Large intestine (tissue), 3 donors: ENCODE data around the gene L2HGDH. TPM values are rescaled to one million over a fixed set of nuclear protein-coding genes. Genes with fewer than 3 reads are reported as not detected.
A peak's percentile ranks its signal among the peaks of the same experiment; 100 is the strongest.

Experiments used
- DNase-seq, 2 donors: peaks; one replicate each; pipeline versions ENCODE4 v3.0.0 to v3.0.0-alpha.2; 2013
- H3K27ac ChIP-seq: one replicate; pipeline ENCODE4 v1.5.1; 2013; ENCODE audit warnings: low read length
- H3K27me3 ChIP-seq: 2 replicates; pipeline ENCODE4 v1.6.1; 2013; ENCODE audit warnings: low read length; ENCODE audit not compliant: control insufficient read depth, insufficient read depth
- H3K36me3 ChIP-seq: 2 replicates; pipeline ENCODE4 v1.6.1; 2013; ENCODE audit warnings: low read length; ENCODE audit not compliant: control insufficient read depth, insufficient read depth
- H3K4me1 ChIP-seq: one replicate; pipeline ENCODE4 v1.6.1; 2013; ENCODE audit warnings: low read length; ENCODE audit not compliant: control insufficient read depth, insufficient read depth
- H3K4me3 ChIP-seq: one replicate; pipeline ENCODE4 v1.5.1; 2013; ENCODE audit warnings: low read length
- H3K9me3 ChIP-seq: one replicate; pipeline ENCODE4 v1.6.1; 2013; ENCODE audit warnings: mild to moderate bottlenecking, low read depth, low read length, moderate library complexity; ENCODE audit not compliant: control insufficient read depth
- WGBS: methylation state at CpG from one replicate; pipeline ENCODE4 v1.1.5; 2013; ENCODE audit warnings: low lambda C conversion rate; ENCODE audit not compliant: insufficient coverage; 5-methylcytosine and 5-hydroxymethylcytosine counted together
- polyA plus RNA-seq: library from polyadenylated mRNA; unstranded; fragments of 120-200 nt; gene quantifications from one replicate; pipeline ENCODE4 v1.2.1, GENCODE V29; 2013

Gene L2HGDH
- polyA plus RNA-seq, 1 donor = 8.6 TPM

DNA sequence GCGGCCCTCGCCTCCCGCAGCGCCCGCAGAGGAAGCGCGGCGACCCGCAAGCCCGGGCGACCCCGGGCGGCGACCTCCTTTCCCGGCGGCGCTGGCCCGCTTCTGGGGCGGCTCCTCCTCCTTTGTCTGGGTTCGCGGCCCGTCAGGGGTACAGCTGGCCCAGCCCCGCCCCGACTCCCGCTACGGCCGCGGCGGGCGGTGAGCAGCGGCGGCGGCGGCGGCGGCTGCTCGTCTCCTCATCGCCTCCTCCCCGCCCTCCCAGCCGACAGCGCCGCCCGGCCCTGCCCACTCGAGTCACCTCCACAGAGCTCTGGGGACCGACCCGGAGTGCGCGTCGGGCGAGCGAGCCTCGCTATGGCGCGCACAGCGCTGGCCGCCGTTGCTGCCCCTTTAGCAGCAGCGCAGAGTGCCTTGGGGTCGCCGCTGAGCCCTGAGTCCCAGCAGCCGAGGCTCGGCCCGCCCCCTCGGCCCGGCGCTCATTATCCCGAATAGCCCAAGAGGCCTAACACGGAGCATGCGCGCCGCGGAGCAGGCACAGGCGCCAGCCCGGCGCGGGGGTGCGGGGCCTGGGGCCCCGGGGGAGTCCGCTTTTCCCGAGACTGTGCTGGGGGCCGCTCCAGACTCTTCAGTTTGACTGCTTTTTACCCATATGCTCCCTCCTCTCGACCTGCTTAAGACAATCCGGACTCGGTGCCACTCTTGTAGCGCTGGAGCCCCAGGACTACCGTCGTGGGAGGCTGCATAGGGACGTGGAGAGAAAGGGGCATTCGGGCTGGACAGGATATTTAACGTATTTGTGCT, 80.4 kb downstream of the L2HGDH start, which contains the start of gene SOS2:
Gene SOS2, minus strand, starts transcription at position 104 of the 801 bp plus-strand sequence. CDS start 295 bp downstream, outside the sequence.
- no CpG with 5 or more reads among the region's 90 CpGs for WGBS
- H3K4me1 ChIP-seq = peaks cover 5% of the 10 kb centered on the region

DNA sequence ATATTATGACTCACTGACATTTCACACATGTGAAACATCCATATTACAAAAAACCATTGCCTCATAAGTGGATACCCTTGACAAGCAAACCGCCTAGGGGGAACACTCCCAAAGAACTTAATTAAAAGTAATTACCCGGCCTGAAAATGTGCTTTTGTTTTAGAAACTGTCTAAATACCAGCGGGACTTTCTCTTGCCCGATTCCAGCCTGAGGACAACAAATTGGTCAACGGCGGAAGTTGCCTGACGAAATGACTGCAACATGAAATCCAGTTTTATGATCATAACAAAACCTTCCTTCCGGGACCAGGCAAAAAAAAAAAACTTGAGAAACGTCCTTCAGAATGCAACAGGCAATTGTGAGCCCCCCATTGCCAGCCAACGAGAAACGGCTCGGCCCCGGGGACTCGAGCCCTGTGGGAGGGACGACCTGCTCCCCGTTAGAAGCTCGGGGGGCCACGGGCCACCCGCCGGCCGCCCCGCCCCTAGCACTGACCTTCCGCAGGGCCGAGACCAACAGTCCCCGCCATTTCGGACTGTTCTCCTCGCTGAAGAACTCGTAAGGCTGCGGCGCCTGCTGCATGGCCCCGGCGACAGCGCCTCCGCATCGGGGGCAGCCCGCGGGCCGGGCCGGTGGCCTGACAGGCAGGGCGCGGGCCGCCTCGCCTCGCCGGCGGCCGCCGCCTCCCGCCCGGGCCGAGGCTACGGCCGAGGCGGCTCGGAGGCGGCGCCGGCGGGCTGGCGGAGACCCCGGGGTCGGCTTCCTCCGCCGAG, 81.1 kb downstream of the L2HGDH start:
- WGBS = 0% methylated on average over 2 of the region's 64 CpGs
- peak overlapping the region; percentile 89 for H3K4me3 ChIP-seq
- H3K4me1 ChIP-seq = peaks cover 8% of the 10 kb centered on the region
- no peaks in the 10 kb centered on the region for H3K27me3 ChIP-seq
- DNase-seq = peak; percentile 47 to 82
- no peaks in the 10 kb centered on the region for H3K36me3 ChIP-seq
- H3K9me3 ChIP-seq = no peaks in the 10 kb centered on the region
- peak overlapping the region; percentile 97 for H3K27ac ChIP-seq

More for the DNA sequence above, 80.4 kb downstream of the L2HGDH start, which contains the start of gene SOS2:
- H3K27me3 ChIP-seq = no peaks in the 10 kb centered on the region
- DNase-seq = peak; percentile 82 to 95
- peak within 1 kb of the TSS; percentile 89 for H3K4me3 ChIP-seq
- no peaks in the 10 kb centered on the region for H3K9me3 ChIP-seq
- peak within 1 kb of the TSS; percentile 97 for H3K27ac ChIP-seq
- H3K36me3 ChIP-seq = no peaks in the 10 kb centered on the region

DNA sequence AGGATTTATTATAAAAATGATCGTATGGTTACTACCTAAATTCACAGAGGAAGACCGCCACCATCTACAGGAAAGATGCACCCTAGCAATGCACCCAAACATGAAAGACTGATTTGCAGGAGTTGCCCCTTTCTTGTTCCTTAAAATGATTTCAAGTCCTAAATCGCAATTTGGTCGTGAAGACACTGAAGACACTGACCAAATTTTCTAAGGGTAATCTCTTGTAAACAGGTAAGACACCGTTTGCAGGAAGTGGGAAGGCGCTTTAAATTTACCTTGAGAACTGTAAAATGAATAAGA, 81.7 kb downstream of the L2HGDH start:
- H3K27ac ChIP-seq = peak overlapping the region; percentile 97
- H3K27me3 ChIP-seq = no peaks in the 10 kb centered on the region
- WGBS = 0% methylated on average over 2 of the region's 6 CpGs
- no peaks in the 10 kb centered on the region for H3K36me3 ChIP-seq
- H3K4me3 ChIP-seq = peak overlapping the region; percentile 89
- no peak for DNase-seq
- H3K4me1 ChIP-seq = peaks cover 8% of the 10 kb centered on the region
- H3K9me3 ChIP-seq = no peaks in the 10 kb centered on the region

DNA sequence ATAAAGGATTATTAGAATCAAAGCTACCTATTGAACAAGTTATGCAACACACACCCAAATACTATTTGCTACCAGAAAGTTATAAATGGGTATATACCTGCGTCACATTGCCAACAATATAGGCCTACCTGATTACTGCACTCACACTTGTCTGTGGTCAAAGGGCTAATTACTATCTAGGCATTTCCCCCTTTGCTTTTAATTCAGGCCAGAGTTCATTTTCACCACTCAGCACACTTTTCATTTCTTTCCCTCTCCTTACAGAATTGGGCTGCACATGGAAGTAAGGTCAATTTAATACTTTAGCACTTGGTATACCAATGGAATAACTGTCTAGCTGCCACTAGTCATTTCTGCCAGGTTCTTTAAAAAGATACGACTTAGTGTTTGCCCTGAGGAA, 82.3 kb downstream of the L2HGDH start:
- Histone ChIP-seq H3K4me3 (peak overlapping the region; percentile 89), H3K4me1 (peaks cover 8% of the 10 kb centered on the region), H3K36me3 (no peaks in the 10 kb centered on the region), H3K9me3 (no peaks in the 10 kb centered on the region), H3K27me3 (no peaks in the 10 kb centered on the region), H3K27ac (peak overlapping the region; percentile 97)
- 0% methylated on average over 1 of the region's 2 CpGs for WGBS
- peak in 1 of 2 donors; percentile 55 for DNase-seq

DNA sequence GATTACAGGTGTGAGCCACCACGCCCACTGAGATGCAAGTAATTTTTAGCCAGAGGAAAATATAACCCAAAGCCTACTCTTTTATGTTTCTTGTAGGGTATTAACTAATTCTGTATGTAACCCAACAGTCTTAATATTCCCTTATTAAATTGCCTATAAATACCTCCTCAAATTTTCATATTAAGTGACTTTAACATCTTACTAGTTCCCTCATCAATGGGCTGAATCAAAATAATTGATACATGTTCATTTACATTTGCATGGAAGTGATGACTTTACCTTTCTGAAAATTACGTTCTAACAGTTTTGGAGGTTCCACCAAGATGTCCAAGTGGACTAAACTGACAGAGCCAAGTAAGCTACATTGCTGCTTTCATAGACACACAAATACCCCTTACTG, 83.7 kb downstream of the L2HGDH start:
- no peaks in the 10 kb centered on the region for H3K36me3 ChIP-seq
- peaks cover 8% of the 10 kb centered on the region for H3K4me1 ChIP-seq
- H3K9me3 ChIP-seq = no peaks in the 10 kb centered on the region
- no peak for DNase-seq
- H3K4me3 ChIP-seq = no peak overlapping the region
- H3K27ac ChIP-seq = no peak overlapping the region
- no peaks in the 10 kb centered on the region for H3K27me3 ChIP-seq
- no CpG with 5 or more reads among the region's 2 CpGs for WGBS

DNA sequence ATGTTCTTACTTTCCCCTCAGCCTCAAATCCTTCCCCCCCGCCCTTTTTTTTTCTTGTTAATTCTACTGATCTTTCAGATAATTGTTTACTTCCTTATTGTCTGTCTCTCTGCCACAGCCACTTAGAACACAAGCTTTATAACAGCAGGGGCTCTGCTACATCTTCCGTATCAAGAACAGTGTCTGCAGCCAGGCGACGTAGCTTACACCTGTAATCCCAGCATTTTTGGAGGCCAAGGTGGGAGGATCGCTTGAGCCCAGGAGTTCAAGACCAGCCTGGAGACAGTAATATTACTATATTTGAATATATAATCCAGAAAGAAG, 86.1 kb downstream of the L2HGDH start:
- DNase-seq = no peak
- H3K27ac ChIP-seq = no peak overlapping the region
- no CpG with 5 or more reads among the region's 5 CpGs for WGBS
- no peak overlapping the region for H3K4me3 ChIP-seq
- no peaks in the 10 kb centered on the region for H3K9me3 ChIP-seq
- H3K36me3 ChIP-seq = no peaks in the 10 kb centered on the region
- H3K27me3 ChIP-seq = no peaks in the 10 kb centered on the region
- peaks cover 8% of the 10 kb centered on the region for H3K4me1 ChIP-seq

DNA sequence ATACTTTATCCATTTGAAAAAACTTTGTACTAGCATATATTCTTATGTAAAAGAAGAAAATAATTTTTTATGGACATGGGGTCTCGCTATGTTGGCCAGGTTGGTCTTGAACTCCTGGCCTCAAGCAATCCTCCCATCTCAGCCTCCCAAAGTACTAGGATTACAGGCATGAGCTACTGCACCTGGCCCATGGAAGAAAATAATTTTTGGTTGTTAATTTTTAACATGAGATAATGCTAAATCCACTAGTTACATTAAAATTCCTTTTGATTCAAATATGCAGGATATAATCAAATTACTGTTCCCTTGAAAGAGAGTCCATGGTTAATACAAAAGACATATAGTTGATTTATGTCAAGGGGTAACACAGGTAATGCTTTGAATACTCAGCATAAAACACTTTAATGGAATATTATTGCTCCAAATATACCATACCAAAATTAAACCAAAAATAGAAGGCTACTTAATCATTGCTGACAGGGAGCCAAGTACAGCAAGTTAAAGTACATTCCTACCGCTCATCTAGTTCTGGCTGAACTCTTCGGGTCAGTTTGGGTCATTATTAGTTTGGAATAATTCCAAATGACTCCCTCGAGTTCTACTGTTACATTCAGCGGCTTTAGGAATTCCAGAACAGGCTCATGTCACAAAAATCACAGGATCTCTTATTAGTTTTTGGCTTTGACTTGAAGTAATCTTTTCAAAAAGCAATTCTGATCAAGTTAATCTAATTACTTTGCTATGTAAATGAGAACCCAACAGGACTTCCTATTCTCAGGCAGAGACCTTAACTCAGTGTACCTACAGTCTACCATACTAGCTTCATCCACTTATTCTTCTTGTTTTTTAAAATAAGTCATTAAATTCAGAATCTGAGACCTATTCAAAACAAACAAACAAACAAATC, 86.7 kb downstream of the L2HGDH start:
- Histone ChIP-seq H3K4me1 (peaks cover 8% of the 10 kb centered on the region), H3K27me3 (no peaks in the 10 kb centered on the region), H3K27ac (no peak overlapping the region), H3K9me3 (no peaks in the 10 kb centered on the region), H3K36me3 (no peaks in the 10 kb centered on the region), H3K4me3 (no peak overlapping the region)
- WGBS = no CpG with 5 or more reads among the region's 5 CpGs
- peak in 1 of 2 donors; percentile 12 for DNase-seq

DNA sequence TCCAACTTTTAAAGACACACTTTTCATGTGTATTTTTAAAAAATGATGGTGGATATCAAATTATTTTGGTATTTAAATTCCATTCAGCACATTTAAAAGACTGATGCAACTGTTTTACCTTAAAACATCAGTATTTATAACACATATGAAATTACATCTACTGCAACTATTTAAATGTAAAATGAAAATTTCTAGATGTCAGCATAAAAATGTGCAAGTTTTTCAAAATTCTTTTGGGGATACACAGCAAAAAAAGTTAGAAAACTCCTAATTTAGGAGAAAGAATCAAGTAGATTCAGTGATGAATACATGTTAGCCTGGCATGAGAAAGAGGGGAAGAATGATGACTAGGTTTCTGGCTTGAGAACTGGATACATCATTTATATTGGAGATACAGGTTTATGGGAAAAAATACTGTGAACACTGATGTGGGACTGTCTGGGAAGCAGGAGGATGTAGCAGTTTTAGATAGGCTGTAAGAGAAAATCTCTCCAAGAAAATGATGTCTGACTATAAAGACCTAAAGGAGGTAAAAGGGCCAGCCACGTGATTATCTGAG, 89.9 kb downstream of the L2HGDH start:
- H3K27ac ChIP-seq = no peak overlapping the region
- peaks cover 2% of the 10 kb centered on the region for H3K4me1 ChIP-seq
- WGBS = 100% methylated on average over 1 of the region's 1 CpG
- no peaks in the 10 kb centered on the region for H3K27me3 ChIP-seq
- H3K36me3 ChIP-seq = no peaks in the 10 kb centered on the region
- no peak overlapping the region for H3K4me3 ChIP-seq
- H3K9me3 ChIP-seq = no peaks in the 10 kb centered on the region
- no peak for DNase-seq

DNA sequence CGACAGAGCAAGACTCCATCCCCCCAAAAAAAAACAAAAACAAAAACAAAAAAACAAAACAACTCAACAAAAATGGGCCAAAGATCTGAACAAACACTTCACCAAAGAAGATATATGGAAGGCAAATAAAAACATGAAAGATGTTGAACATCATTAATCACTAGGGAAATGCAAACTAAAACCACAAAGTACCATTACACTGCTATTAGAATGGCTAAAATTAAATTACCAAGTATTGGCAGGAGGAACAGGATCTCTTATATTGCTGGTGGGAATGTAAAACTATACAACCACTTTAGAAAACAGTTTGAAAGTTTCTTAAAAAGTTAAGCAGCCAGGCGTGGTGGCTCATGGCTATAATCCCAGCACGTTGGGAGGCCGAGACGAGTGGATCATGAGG, 93.5 kb downstream of the L2HGDH start:
- Histone ChIP-seq H3K9me3 (no peaks in the 10 kb centered on the region), H3K4me1 (no peaks in the 10 kb centered on the region)

DNA sequence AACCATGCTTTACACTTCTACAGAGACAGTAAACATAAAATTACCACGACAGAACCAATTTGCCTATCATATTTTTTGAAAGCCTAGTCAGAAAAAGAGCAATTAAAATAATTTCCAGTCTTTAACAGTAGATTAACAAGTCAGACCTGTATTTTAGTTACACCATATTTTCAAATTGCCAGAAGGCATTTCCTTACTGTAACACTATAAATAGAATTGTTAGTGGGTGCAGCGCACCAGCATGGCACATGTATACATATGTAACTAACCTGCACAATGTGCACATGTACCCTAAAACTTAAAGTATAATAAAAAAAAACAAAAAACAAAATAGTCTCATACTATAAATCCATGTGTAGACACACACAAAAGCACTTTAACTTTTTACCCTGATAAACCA, 96.6 kb downstream of the L2HGDH start:
- Histone ChIP-seq H3K4me3 (no peak overlapping the region), H3K27ac (no peak overlapping the region), H3K4me1 (no peaks in the 10 kb centered on the region), H3K36me3 (no peaks in the 10 kb centered on the region), H3K9me3 (no peaks in the 10 kb centered on the region), H3K27me3 (no peaks in the 10 kb centered on the region)
- no CpG with 5 or more reads among the region's 2 CpGs for WGBS
- DNase-seq = no peak

More for the DNA sequence above, 93.5 kb downstream of the L2HGDH start:
- Histone ChIP-seq H3K4me3 (no peak overlapping the region), H3K36me3 (no peaks in the 10 kb centered on the region), H3K27ac (no peak overlapping the region), H3K27me3 (no peaks in the 10 kb centered on the region)
- WGBS = no CpG with 5 or more reads among the region's 5 CpGs
- no peak for DNase-seq
